SJCRH30 (cell line): ENCODE results near the gene PNPO. TPM values are rescaled to one million over a fixed set of nuclear protein-coding genes. Genes with fewer than 3 reads are reported as not detected.

Experiments used
- total RNA-seq: library from RNA; depleted of rRNA; stranded (reverse); fragments of >200 nt; shearing (Covaris generic); gene quantifications from 2 replicates; pipeline ENCODE4 v1.2.3, GENCODE V29; 2014; rRNA removed

Gene PNPO
- total RNA-seq, 1 experiment from 2014 or later: 9.7 TPM

Other genes with a start within 250 kb of the PNPO start
- 14.4 and 15.6 TPM in 2 replicates for gene TBKBP1, start 247.4 kb upstream of the PNPO start, total RNA-seq
- gene TBX21, start 208.3 kb upstream of the PNPO start, total RNA-seq: not detected in 2 replicates
- gene OSBPL7, start 119.8 kb upstream of the PNPO start, total RNA-seq: 8.3 and 10.5 TPM in 2 replicates
- gene MRPL10, start 110.0 kb upstream of the PNPO start, total RNA-seq: 45.1 and 46.7 TPM in 2 replicates
- gene LRRC46, start 109.9 kb upstream of the PNPO start, total RNA-seq: 0.18 and 0.34 TPM in 2 replicates
- 8.0 and 12.9 TPM in 2 replicates for gene SCRN2, start 100.3 kb upstream of the PNPO start, total RNA-seq
- gene SP6, start 90.4 kb upstream of the PNPO start, total RNA-seq: not detected in 2 replicates
- gene SP2, start 45.3 kb upstream of the PNPO start, total RNA-seq: 3.7 and 3.9 TPM in 2 replicates
- gene PRR15L, start 16.3 kb downstream of the PNPO start, total RNA-seq: not detected in 2 replicates
- gene CDK5RAP3, start 29.5 kb downstream of the PNPO start, total RNA-seq: 47.0 and 64.2 TPM in 2 replicates
- gene COPZ2, start 96.2 kb downstream of the PNPO start, total RNA-seq: 0.32 TPM in 1 of 2 replicates, not detected in the other
- gene NFE2L1, start 106.8 kb downstream of the PNPO start, total RNA-seq: 75.1 and 78.1 TPM in 2 replicates
- gene CBX1, start 159.9 kb downstream of the PNPO start, total RNA-seq: 148 and 149 TPM in 2 replicates
- gene SNX11, start 166.2 kb downstream of the PNPO start, total RNA-seq: 15.3 and 16.1 TPM in 2 replicates